Stimulated activated CD8-positive, alpha-beta memory T cell treated with anti-CD3 and anti-CD28 coated beads, Interleukin-15, amount 100 ng/mL, for 48 hours (primary cell): ENCODE results near the gene ECHDC3.
"Not testable (repeated sequence)": the region's sequence is repeated elsewhere in the genome, so short reads cannot be mapped to it uniquely, and the experiment has no call there.

Experiments
- DNase-seq, 2 donors: peaks; one replicate each; pipeline ENCODE4 v3.0.0-alpha.2; 2020; ENCODE audit warnings: low read depth in 2 of 2

Gene ECHDC3

GRCh38 chr10:11716686-11717085, 25.5 kb upstream of the ECHDC3 start:
- DNase-seq: no peak

- no peak for DNase-seq
Observed at GRCh38 chr10:11719496-11720259, 22.5 kb upstream of the ECHDC3 start.

- DNase-seq: no peak
Observed at GRCh38 chr10:11720260-11720741, 21.9 kb upstream of the ECHDC3 start.

GRCh38 chr10:11721806-11722205, 20.4 kb upstream of the ECHDC3 start:
- no peak for DNase-seq

- no peak for DNase-seq
Observed at GRCh38 chr10:11723359-11723758, 18.8 kb upstream of the ECHDC3 start.

- no peak for DNase-seq
Observed at GRCh38 chr10:11724938-11725776, 17.0 kb upstream of the ECHDC3 start.

- DNase-seq: no peak
Observed at GRCh38 chr10:11725912-11726311, 16.3 kb upstream of the ECHDC3 start.

GRCh38 chr10:11727563-11727962, 14.6 kb upstream of the ECHDC3 start:
- no peak for DNase-seq

- DNase-seq: no peak
Observed at GRCh38 chr10:11728353-11728752, 13.8 kb upstream of the ECHDC3 start.

- no peak for DNase-seq
Observed at GRCh38 chr10:11729790-11730315, 12.3 kb upstream of the ECHDC3 start.

GRCh38 chr10:11730779-11731178, 11.4 kb upstream of the ECHDC3 start:
- no peak for DNase-seq

GRCh38 chr10:11736767-11737166, 5.4 kb upstream of the ECHDC3 start:
- DNase-seq: not testable (repeated sequence)

- DNase-seq: not testable (repeated sequence)
Observed at GRCh38 chr10:11737258-11738032, 4.7 kb upstream of the ECHDC3 start.

GRCh38 chr10:11740907-11741306, 1.3 kb upstream of the ECHDC3 start:
- DNase-seq: no peak

- DNase-seq: no peak
Observed at GRCh38 chr10:11741608-11742007, 574 bp upstream of the ECHDC3 start.

GRCh38 chr10:11742779-11743298, 657 bp downstream of the ECHDC3 start:
- no peak for DNase-seq

- DNase-seq: no peak
Observed at GRCh38 chr10:11743461-11744338, 1.5 kb downstream of the ECHDC3 start.

- DNase-seq: no peak
Observed at GRCh38 chr10:11745045-11745444, 2.9 kb downstream of the ECHDC3 start.

GRCh38 chr10:11746883-11747539, 4.8 kb downstream of the ECHDC3 start:
- no peak for DNase-seq

GRCh38 chr10:11748866-11749265, 6.7 kb downstream of the ECHDC3 start:
- DNase-seq: no peak
